ENCODE data around the gene TEX12. TPM values are rescaled to one million over a fixed set of nuclear protein-coding genes. Genes with fewer than 3 reads are reported as not detected.

Gene TEX12
- total RNA-seq, 1 experiment from 2014 or later = 0.48 TPM

Small RNA genes lying within 50 kb of the gene (small RNA-seq; reads per million reads assigned to genes)
- gene MRPS36P4 = 0 reads per million in 2 experiments

Other genes starting within 250 kb of the TEX12 start
- gene C11orf52, start 248.5 kb upstream of the TEX12 start, total RNA-seq (2014; rRNA removed; shearing (Covaris generic)) = not detected in 2 replicates
- gene DIXDC1, start 230.0 kb upstream of the TEX12 start, total RNA-seq (2014; rRNA removed; shearing (Covaris generic)) = 5.3 and 5.4 TPM in 2 replicates
- gene DLAT, start 142.0 kb upstream of the TEX12 start, total RNA-seq (2014; rRNA removed; shearing (Covaris generic)) = 50.2 and 51.1 TPM in 2 replicates
- gene PIH1D2, start 93.4 kb upstream of the TEX12 start, total RNA-seq (2014; rRNA removed; shearing (Covaris generic)) = 1.1 TPM in 2 replicates
- 21.6 and 24.1 TPM in 2 replicates for gene NKAPD1, start 93.1 kb upstream of the TEX12 start, total RNA-seq (2014; rRNA removed; shearing (Covaris generic))
- gene TIMM8B, start 80.6 kb upstream of the TEX12 start, total RNA-seq (2014; rRNA removed; shearing (Covaris generic)) = 73.0 and 82.7 TPM in 2 replicates
- gene SDHD, start 80.5 kb upstream of the TEX12 start, total RNA-seq (2014; rRNA removed; shearing (Covaris generic)) = 169 and 200 TPM in 2 replicates
- gene IL18, start 3.3 kb upstream of the TEX12 start, total RNA-seq (2014; rRNA removed; shearing (Covaris generic)) = 0.71 and 1.3 TPM in 2 replicates
- 0.37 and 1.4 TPM in 2 replicates for gene BCO2, start 8.1 kb downstream of the TEX12 start, total RNA-seq (2014; rRNA removed; shearing (Covaris generic))
- 46.1 and 59.4 TPM in 2 replicates for gene PTS, start 59.1 kb downstream of the TEX12 start, total RNA-seq (2014; rRNA removed; shearing (Covaris generic))
- gene PLET1, start 93.5 kb downstream of the TEX12 start, total RNA-seq (2014; rRNA removed; shearing (Covaris generic)) = not detected in 2 replicates

Measured in SK-MEL-5 (cell line).